Neural crest cell (in vitro differentiated cells): ENCODE data around the gene CTCF. TPM values are rescaled to one million over a fixed set of nuclear protein-coding genes. Genes with fewer than 3 reads are reported as not detected.

Source experiments
- DNase-seq: peaks from one replicate; pipeline ENCODE4 v3.0.0; 2021; ENCODE audit warnings: low read depth, mixed read lengths, low spot score
- H3K27ac Mint-ChIP-seq: one replicate; pipeline ENCODE4 v1.8.0; 2021; ENCODE audit warnings: mild to moderate bottlenecking, mixed read lengths; ENCODE audit not compliant: unreplicated experiment
- H3K27me3 Mint-ChIP-seq: 2 replicates; pipeline ENCODE4 v1.8.0; 2021; ENCODE audit warnings: low read depth, mild to moderate bottlenecking, mixed read lengths
- H3K36me3 Mint-ChIP-seq: 2 replicates; pipeline ENCODE4 v1.8.0; 2021; ENCODE audit warnings: low read depth, mild to moderate bottlenecking, mixed read lengths
- H3K4me1 Mint-ChIP-seq: 2 replicates; pipeline ENCODE4 v1.8.0; 2021; ENCODE audit warnings: mixed read lengths
- H3K4me3 Mint-ChIP-seq: one replicate; pipeline ENCODE4 v1.8.0; 2021; ENCODE audit warnings: mild to moderate bottlenecking, mixed read lengths
- H3K9me3 Mint-ChIP-seq: 2 replicates; pipeline ENCODE4 v1.8.0; 2021; ENCODE audit warnings: mixed read lengths
- CTCF ChIP-seq: fragments of 200-600 bp; sonication (generic); conservative IDR thresholded peaks from 2 replicates; pipeline ENCODE4 v1.5.0; 2021; ENCODE audit warnings: antibody characterized with exemption, mild to moderate bottlenecking
- total RNA-seq: library from RNA; stranded (reverse); gene quantifications from 2 replicates; pipeline ENCODE4 v1.2.1, GENCODE V29; 2021

Gene CTCF
- total RNA-seq, 1 donor from 2014 or later, result 78.8 TPM

- peaks cover 54% of the 10 kb centered on the region for H3K27me3 Mint-ChIP-seq
- no peaks in the 10 kb centered on the region for H3K9me3 Mint-ChIP-seq
- no peak for DNase-seq
- no peaks in the 10 kb centered on the region for H3K36me3 Mint-ChIP-seq
- no peak for TF ChIP-seq CTCF
- peak overlapping the region; percentile 41 for H3K4me3 Mint-ChIP-seq
- H3K4me1 Mint-ChIP-seq, result peaks cover 22% of the 10 kb centered on the region
- H3K27ac Mint-ChIP-seq, result no peak overlapping the region
Measured at GRCh38 chr16:67654403-67654911, 92.1 kb downstream of the CTCF start.

- Mint-ChIP-seq H3K36me3 (no peaks in the 10 kb centered on the region), H3K9me3 (no peaks in the 10 kb centered on the region), H3K27ac (no peak overlapping the region), H3K4me3 (peak overlapping the region; percentile 74), H3K27me3 (peaks cover 46% of the 10 kb centered on the region), H3K4me1 (peaks cover 15% of the 10 kb centered on the region)
- no peak for DNase-seq
- no peak for TF ChIP-seq CTCF
Measured at GRCh38 chr16:67655363-67655762, 93.0 kb downstream of the CTCF start.

- no peak for TF ChIP-seq CTCF
- no peak overlapping the region for H3K27ac Mint-ChIP-seq
- DNase-seq, result no peak
- H3K4me1 Mint-ChIP-seq, result peaks cover 19% of the 10 kb centered on the region
- H3K36me3 Mint-ChIP-seq, result no peaks in the 10 kb centered on the region
- peak overlapping the region; percentile 75 for H3K4me3 Mint-ChIP-seq
- peaks cover 43% of the 10 kb centered on the region for H3K27me3 Mint-ChIP-seq
- no peaks in the 10 kb centered on the region for H3K9me3 Mint-ChIP-seq
Measured at GRCh38 chr16:67656344-67657016, 94.2 kb downstream of the CTCF start.

DNA sequence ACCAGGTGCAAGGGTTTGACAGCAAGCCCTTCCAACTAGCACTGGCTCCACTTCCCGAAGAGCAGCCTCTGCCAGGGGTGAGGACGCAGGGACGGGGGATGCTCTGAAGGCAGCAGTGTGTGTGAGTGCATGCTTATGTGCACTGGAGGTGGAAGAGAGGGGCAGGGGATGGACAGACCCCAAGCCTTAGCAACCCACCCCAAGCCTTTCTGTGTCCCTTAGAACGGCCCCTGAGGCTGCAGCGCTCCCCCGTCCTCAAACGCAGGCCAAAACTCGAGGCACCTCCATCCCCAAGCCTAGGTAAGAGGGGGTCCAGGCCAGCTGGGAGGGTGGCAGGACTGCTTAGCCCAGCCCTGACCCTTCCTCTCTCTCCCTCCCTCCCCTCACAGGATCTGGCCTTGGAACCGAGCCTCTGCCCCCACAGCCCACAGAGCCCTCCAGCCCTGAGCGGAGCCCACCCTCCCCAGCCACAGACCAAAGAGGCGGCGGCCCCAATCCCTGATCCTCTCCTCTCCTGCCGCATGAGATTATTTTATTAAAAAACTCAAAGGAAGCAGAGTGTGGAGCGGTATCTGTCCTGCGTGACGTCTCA is 94.8 kb downstream of the CTCF start:
- no peak for DNase-seq
- H3K9me3 Mint-ChIP-seq, result no peaks in the 10 kb centered on the region
- no peaks in the 10 kb centered on the region for H3K36me3 Mint-ChIP-seq
- H3K4me3 Mint-ChIP-seq, result peak overlapping the region; percentile 75
- no peak overlapping the region for H3K27ac Mint-ChIP-seq
- peaks cover 36% of the 10 kb centered on the region for H3K27me3 Mint-ChIP-seq
- no peak for TF ChIP-seq CTCF
- peaks cover 15% of the 10 kb centered on the region for H3K4me1 Mint-ChIP-seq

- Mint-ChIP-seq H3K4me1 (peaks cover 14% of the 10 kb centered on the region), H3K27me3 (peaks cover 32% of the 10 kb centered on the region), H3K4me3 (peak overlapping the region; percentile 98), H3K36me3 (no peaks in the 10 kb centered on the region), H3K27ac (no peak overlapping the region), H3K9me3 (no peaks in the 10 kb centered on the region)
- TF ChIP-seq CTCF, result no peak
- no peak for DNase-seq
Measured at GRCh38 chr16:67657751-67658518, 95.6 kb downstream of the CTCF start.
